Measurements from ENCODE around the gene ARHGAP25.

Gene ARHGAP25

DNA sequence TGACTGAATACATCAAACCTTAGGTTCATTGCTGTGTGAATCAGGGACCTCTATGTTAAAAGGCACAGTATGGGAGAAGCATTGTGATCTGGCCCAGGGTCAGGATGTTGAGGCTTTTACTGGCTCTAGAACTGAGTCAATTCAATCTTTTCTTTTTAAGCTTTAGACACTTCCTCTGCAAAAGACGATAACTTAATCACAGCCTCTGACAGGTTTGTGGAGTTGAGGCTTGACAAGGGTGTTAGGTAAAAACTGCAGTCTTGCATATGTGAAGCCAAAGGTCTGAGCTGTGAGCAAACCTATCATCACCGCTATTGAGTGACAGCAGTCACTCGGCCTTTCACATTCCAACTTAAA, 17.3 kb upstream of the ARHGAP25 start:
- DNase-seq (ENCODE audit: low spot score), result no peak

DNA sequence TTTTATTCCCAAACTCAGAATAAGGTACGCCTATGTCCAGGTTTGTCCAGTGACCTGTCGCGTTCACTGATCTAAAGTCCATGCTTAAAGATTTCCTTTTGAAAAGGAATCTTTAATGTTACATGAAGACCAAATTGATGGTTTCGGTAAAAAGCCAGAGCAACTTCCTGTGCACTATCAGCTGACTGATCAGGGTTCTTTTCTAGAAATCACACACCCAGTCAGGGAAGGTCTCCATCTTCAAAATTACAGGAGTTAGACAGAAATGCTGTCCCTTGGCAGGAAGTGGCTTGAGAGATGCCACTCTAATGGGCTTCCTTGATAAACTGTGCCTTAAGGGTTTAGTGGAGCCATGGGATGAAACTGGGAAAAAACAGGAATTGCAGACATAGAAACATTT, 14.7 kb upstream of the ARHGAP25 start:
- no peak for DNase-seq (ENCODE audit: low spot score)

DNA sequence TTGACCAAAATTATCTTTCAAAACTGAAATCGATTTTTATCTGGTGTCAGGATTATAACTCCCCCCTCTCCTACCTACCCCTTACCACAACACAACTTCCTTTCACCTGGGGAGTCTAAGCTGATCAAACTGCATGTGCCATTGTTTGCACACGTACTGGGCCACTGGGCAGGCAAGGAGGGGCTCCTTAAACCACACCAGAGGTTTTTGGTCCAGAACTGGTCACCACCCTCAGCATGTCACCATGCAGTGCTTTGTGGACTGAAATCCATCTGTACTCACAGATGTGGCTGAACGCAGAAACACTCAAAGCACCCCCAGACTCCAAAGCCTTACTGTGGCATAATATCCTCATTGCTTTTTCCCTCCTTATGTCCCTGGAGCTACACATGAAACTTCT, 13.9 kb upstream of the ARHGAP25 start:
- DNase-seq (ENCODE audit: low spot score), result no peak

DNA sequence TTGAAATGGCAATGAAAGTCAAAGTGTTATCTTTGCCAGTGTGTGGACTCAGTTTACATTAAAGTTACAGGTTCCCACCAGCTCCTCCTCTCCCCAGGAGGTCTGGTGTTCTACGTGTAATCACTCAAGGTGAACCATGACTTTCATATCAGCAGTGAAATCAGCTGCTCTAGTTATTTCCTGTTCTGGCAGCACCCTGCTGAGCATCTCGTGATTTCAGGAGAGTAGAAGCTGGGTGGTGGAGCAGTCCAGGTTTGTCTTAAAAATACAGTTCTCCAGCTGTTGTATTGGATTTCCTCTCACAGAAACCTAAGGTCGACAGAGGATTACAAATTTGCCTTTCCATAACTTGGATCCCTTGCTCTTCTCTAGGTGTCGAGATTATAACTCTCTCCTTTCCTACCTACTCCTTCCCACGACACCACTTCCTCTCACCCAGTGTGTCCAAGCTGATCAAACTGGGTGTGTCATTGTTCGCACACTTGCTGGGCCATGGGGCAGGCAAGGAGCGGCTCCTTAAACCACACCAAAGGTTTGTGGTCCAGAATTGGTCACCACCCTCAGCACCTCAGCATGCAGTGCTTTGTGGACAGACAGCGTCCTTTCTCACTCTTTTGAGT, 13.0 kb upstream of the ARHGAP25 start:
- DNase-seq (ENCODE audit: low spot score), result peak; percentile 45

DNA sequence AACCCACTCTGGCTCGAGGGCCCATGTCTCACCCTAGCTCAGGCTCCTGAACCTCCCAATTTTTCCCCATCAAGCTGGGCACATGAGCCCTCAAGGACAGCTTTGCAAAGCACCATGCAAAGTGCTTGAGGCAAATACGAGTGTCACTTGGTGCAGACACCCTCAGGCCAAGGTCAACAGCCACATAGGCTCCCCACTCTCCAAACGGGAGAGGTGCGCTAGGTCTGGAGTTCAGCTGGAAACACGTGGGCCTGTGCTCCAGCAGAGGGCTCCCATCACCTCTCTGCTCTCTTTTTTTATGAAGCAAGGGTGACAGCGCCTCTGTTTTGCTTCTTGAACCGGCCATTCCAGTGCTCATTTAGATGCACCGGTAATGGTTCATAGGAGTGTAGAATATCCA, 11.9 kb upstream of the ARHGAP25 start:
- no peak for DNase-seq (ENCODE audit: low spot score)

DNA sequence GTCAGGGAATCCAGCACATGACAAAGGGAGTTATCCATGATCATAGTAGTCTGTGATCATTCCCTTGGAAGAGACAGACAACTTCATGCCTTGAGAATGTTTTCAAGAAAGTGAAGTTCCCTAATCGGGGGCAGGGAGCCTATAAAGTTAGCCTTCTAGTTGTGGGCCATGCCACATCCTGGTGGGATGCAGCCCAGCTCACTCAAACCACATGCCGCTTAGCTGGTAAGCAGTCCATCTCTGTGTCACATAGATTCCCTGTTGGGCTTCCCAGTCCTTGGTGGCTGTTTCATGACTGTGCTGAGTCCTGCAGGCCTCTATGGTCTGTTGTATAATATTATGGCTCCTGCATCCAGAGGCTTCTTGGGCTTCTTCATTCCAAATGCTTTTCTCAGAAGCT, 11.4 kb upstream of the ARHGAP25 start:
- DNase-seq (ENCODE audit: low spot score), result no peak

DNA sequence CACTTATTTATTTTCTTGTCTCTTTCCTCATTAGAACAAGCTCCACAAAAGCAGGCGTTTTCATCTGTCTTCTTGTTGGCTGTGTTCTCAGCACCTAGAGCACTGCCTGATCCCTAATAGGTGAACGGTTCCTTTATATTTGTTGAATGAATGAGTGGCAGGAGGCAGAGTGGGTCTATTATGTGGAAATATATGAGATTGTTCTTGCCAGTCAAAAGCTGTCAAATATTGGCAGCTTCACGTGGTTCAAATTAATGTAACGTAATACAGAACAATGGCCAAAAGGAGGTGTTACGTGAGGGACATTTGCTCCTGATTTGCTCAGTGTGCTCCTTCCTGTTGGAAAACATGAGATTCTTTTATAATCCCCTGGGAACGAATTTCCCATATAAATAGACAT, 8.5 kb upstream of the ARHGAP25 start:
- no peak for DNase-seq (ENCODE audit: low spot score)

DNA sequence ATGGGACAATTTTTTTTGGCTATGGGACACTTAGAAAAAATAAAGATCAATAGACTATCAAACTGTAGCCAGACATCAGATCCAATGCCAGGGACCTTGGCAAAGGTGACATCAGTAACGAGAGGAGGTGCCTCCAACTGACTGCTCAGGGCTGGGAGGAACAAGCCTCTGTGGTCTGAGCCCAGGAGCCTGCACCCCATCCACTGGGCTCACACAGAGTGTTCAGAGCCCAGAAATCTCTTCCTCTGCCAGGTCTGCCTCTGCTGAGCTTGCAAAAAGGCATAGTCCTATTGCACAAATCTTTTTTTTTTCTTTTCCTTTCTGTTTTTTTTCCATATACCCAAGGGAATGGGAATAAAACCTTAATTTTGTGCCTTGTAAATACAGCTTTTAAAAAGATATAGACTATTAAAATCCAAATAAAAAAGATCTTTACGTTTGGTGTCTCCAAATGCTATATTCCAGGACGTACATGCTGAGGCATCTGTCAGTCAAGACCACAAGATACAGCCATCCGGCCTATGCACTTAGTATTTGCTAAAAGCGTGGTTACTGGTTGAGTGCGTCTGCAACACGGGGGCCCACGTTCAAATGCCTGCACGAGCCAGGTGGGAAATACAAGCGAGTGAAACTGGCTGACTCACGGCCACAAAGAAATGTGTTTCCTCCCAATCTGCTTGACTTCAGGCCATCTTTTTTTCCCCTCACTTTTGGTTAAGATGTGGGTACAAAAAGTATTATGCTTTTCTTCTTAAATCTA, 7.8 kb upstream of the ARHGAP25 start:
- no peak for DNase-seq (ENCODE audit: low spot score)

DNA sequence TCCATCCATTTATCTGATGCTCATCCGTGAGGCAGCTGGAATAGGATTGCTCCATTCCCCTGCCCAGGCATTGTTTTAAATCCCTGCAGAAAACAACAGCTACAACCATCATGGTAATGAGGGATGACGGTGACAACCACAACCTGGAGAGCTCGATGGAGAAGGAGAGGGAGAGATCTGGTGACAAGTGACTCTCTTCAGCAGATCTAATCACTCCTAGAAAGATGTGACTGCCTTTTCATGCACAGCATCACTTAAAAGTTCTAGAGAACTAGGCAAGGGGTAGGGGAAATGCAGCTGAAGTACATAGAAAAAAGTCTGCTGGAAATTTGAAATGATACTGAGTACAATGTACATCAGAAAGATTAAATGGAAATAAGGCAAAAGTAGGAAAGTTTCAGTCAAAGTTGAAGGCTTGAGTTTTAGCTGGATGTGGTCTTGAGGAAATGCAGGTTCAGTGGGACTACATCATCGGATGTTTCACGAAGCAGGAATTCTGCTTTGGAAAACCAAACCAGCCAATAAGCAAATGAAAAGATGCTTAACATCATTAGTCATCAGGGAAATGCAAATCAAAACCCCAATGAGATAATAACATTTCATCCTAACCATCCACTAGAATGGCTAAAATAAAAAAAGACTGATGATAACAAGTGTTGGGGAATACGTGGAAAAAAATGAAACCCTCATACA, 6.8 kb upstream of the ARHGAP25 start:
- peak; percentile 69 for DNase-seq (ENCODE audit: low spot score)

DNA sequence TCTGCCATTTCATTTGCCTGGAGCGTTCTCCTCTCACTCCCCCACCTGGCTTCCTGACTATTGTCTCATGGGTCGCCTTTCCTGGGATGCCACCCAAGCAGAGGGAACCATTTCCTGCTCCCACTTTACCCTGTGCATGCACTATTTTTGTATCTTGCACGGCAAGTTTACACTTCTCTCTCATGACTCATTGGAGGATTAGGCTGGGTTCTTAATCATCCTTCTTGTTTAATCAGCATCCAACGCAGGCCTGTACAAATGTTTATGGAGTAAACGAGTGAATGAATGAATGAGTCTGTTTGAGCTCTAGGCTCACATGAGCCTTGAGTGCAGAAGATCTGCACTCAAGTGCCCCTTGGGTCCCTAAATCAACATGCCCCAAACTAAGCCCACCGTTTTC, 3.8 kb upstream of the ARHGAP25 start:
- DNase-seq (ENCODE audit: low spot score), result peak; percentile 35

DNA sequence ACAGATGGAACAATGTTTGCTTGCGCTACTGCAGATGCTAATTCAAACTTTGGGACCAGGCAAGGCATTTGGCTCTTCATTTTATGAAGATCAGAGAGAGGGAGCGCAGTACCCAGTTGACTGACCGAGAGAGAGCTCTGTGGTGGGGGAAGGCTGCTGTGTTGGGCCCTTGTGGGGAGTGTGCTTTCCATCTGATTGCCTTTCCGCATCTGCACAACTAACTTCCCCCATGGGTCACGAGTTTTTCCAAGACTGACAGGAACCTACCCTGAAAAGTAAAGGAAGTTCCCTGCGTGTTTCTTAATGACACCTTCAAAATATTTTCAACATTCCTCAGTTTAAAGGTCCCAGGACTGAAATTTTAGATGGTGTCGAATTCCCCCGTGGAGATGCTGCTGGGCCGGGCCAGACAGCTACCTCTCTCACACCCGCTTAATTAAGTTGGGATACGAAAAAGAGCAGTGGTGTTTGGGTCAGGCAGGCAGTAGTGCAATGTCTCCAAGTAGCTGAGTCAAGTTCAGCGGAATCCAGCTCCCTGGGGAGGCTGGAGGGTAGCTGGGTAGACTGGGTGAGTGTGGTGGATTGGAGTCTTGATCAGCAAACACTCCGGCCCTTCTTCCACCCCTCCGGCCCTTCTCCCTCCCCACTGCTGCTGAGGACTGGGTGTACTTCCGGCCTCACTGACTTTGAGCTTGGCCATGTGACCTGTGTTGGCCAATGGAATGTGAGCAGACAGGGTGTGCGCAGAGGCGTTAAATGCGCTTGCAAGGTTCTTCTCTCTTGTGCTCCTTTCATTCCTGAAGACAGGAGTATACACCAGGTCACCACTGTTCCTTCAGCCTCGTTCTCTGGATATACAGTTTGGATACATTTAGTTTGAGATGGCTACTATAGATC, 2.3 kb upstream of the ARHGAP25 start:
- no peak for DNase-seq (ENCODE audit: low spot score)

DNA sequence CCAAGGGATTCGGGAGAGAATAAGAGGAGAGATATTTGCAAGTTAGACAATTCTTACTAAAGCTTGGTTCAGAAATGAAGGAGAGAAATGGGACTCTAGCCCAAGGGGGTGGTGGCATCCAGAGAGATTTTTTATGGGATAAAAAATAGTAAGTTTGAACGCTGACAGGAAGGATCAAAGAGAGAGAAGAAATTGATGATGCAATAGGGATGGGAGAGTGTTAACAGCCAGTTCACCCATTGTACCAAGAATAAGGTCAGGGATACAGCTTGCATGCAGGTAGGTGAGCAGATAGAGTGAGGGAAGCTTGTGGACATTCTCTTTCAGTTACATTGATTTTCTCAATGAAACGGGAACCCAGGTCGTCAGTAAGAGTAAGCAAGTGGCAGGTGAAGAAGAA, 1.2 kb upstream of the ARHGAP25 start:
- no peak for DNase-seq (ENCODE audit: low spot score)

DNA sequence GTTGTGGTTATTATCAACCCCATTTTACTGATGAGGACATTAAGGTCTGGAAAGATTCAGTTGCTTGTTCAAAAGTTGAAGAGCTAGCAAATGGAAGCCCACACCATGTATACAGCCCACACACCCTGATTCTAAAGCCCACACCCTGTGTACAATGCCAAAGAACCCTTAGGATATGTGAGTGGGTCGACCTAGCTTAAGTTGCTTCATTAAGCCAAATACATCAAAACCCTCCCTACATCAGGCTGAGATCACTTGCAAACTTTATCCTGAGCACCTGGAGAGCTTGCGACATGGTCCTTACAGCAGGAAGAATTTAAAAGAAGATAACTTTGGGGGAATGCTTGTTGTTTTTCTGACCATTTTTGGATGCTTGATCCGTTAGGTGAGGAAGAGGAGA, 435 bp upstream of the ARHGAP25 start:
- no peak for DNase-seq (ENCODE audit: low spot score)

DNA sequence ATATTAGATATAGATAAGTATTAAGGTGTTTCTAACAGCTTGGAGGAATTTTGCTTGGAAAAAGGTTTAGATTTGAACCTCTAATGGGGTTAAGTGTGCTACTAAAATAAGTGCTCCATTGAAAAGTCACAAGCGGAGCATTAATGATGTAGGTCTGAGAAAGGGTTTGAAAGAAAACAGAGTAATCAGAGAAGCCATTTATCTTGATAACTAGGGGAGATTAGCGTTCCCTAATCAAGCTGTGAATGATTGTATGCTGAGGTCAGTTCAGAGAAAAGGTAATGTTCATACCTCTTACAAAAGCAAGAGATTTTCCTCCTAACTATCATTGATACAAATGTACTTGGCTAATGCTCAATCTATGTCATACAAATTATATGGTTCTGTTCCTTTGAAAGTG, 1.5 kb downstream of the ARHGAP25 start:
- no peak for DNase-seq (ENCODE audit: low spot score)

DNA sequence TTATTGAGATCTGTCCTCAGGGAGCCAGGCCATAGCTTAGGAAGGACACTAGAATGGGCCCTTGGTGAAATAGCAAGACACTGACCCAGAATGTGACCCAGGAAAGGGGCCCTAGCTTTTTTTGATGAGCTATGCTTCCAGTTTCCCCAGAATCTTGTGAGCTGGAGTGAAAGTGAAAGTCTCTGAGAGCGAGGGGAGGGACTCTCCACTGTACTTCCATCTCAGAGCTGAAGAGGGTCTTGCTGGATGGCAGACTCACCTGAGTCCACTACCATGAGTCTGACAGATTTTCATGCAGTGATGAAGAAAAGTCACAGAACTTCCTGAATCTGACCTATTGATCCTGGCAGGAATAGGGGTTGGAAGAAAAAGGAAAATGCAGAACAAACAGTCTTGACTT, 3.1 kb downstream of the ARHGAP25 start:
- no peak for DNase-seq (ENCODE audit: low spot score)

DNA sequence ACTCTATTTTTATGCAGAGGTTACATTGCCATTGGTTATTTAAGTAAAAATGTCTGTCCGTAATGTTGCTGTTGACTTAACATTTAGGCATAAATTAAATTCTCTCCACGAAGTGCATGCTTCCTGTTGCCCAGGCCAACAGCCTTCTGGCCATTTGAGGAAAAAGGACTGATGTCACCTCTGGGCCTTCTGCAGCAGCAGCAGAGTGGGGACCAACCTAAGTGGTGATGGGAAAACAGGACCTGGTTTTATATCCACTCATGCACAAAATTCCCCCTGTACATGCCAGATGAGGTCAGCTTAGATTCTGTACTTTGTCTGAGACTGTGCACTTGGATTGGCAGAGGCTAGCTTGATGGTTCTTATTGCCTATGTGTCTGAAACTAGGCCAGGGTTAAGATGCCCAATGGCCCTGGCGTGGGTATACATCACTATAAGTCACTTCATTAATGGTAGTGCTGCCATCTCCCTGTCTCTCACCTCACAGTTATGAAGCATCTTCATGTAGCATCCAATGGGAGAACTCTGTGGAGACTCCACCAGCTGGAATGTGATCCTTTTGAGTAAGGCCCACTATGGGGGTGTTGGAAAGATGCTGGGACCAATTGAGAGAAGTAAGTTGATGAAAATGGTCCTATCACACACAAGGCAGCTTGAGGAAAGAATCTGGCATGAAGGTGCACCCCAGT, 4.4 kb downstream of the ARHGAP25 start:
- no peak for DNase-seq (ENCODE audit: low spot score)

DNA sequence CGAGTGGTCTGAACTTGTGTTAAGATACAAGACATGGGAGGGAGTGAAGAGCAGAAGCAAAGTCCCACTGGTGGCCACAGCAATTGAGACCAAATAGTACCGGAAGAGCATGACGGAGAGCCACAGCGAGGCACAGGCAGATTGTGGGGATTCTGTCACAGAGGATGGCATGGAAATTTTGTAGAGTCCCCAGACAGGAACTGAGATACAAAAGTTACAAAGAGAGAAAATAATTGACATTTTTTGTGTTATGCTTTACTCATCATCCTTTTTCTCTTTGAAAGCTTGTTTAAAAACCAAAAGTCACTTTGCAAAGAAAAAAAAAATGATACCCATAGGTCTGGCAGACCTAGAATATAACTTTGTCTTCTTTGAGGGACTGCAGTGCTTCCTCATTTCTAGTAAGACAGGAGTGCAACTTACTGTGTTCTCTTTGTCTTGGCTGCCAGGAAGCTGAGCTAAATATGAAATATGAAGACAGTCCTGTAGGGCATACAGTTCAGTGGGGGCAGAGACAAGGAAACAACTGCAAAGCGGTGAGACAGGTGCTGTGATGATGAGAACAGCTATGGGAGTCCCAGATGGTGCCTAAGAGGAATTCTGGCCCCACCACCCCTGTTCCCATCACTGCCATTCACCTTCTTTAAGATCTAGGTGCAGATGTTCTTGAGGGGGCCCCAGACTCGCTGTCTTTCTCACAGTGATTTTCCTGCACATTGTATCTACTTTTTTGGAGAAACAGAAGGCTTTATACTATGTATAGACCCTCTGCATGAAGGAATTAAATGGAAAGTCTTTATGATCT, 5.2 kb downstream of the ARHGAP25 start:
- DNase-seq (ENCODE audit: low spot score), result no peak

DNA sequence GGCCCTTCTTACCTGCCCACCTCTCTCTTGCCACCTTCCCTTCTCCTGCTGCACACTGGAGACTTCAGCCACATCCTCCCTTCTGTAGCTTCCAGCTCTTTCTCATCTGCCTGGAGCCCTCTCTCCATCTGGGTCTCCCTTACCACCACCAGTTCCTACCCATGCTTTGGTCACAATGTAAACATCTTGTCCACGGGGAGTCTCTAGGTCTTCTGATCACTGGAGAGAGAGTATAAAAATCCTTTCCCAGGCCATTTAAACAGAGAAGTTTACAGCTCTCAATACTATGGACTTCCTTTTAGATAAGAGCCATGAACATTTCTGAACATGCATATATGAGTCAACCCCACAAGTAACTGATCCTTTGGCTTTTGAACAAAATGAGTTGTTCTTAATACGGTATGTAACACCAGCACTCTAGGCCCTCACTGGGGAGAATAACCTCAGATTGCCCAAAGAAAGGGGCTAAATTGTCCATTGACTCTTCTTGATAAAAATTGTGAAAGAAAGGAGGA, 5.8 kb downstream of the ARHGAP25 start:
- DNase-seq (ENCODE audit: low spot score), result no peak

DNA sequence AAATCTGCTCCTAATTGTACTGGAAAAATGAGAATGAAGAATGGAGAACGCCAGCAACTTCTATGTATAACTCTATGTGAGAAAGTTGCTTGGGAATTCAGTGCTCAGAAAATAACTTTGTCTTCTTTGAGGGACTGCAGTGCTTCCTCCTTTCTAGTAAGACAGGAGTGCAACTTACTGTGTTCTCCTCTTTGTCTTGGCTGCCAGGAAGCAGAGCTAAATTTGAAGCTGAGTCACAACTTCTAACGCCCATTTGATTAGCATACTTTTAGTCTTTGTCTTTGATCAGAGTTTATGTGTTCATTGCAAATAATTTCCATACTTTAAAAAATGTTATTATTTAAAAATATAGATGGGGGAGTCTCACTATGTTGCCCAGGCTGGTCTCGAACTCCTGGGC, 6.6 kb downstream of the ARHGAP25 start:
- DNase-seq (ENCODE audit: low spot score), result no peak

DNA sequence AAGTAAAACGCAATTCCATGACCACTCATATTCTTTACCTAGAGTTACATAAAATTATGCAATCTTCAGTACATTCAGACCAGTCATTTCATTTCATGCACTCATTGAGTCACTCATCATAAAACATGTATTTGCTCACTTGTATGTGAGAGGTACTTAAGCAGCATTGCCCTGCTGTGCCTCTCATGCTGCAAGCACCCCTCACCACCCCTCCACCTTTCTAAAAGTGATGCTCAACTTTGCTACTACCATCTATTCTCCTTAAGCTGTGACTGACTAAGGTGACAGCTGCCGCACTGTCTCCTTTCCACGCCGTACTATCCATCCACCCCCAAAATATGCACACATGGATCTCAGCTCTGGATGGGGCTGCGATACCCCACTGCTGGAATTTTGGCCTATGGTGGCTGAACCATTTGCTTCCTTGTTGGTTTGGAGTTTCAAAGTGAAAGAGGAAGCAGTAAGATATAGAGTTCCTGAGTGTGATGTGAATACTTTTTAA, 7.2 kb downstream of the ARHGAP25 start:
- DNase-seq (ENCODE audit: low spot score), result no peak
